ENCODE measurements around the gene SUGP1.

GRCh38 chr19:19354007-19354406, 33.7 kb upstream of the SUGP1 start:
- TF ChIP-seq CTCF (IDR thresholded peaks at IDR 0.05), result no peak
- no peak for TF ChIP-seq POLR2A (IDR thresholded peaks at IDR 0.05)
